ENCODE results near the gene FILIP1L. TPM values are rescaled to one million over a fixed set of nuclear protein-coding genes. Genes with fewer than 3 reads are reported as not detected.

FILIP1L gene
- total and polyA plus RNA-seq, 12 donors: 5.3 to 33.2 (median 17.4) TPM

- Histone ChIP-seq H3K4me1 (replicated peaks in 1 of 2) (no peaks in the 10 kb centered on the region), H3K4me3 (no peak overlapping the region), H3K36me3 (replicated peaks in 1 of 2) (no peaks in the 10 kb centered on the region), H3K9me3 (replicated peaks in 1 of 3) (no peaks in the 10 kb centered on the region), H3K27ac (no peak overlapping the region), H3K27me3 (no peaks in the 10 kb centered on the region)
- no peak for TF ChIP-seq POLR2A (IDR thresholded peaks at IDR 0.05)
- no peak for DNase-seq
- WGBS, 4 donors: 96 to 100% (median 100%) methylated on average over 1 of the region's 1 CpG
- intact Hi-C loops (cut with DNase I): no loop called here
These were observed 26.7 kb upstream of the FILIP1L start for GRCh38 chr3:100140976-100141375.

GRCh38 chr3:100136921-100137320, 22.6 kb upstream of the FILIP1L start:
- TF ChIP-seq CTCF (IDR thresholded peaks at IDR 0.05) (no peak), POLR2A (IDR thresholded peaks at IDR 0.05) (no peak)
- 63 to 75% (median 74%) methylated on average over 1 of the region's 1 CpG for WGBS, 4 donors

GRCh38 chr3:100131241-100131640, 16.9 kb upstream of the FILIP1L start:
- Histone ChIP-seq H3K4me1 (replicated peaks in 1 of 2) (no peaks in the 10 kb centered on the region), H3K36me3 (replicated peaks in 1 of 2) (no peaks in the 10 kb centered on the region), H3K9me3 (replicated peaks in 1 of 3) (no peaks in the 10 kb centered on the region), H3K27me3 (no peaks in the 10 kb centered on the region), H3K27ac (no peak overlapping the region), H3K4me3 (no peak overlapping the region)
- intact Hi-C loops (cut with DNase I): no loop called here
- no peak for TF ChIP-seq CTCF (IDR thresholded peaks at IDR 0.05)
- no peak for TF ChIP-seq POLR2A (IDR thresholded peaks at IDR 0.05)
- WGBS, 4 donors: 85 to 94% (median 87%) methylated on average over 6 of the region's 6 CpGs
- DNase-seq: no peak

More at GRCh38 chr3:100136921-100137320, 22.6 kb upstream of the FILIP1L start:
- no peaks in the 10 kb centered on the region for H3K27me3 ChIP-seq
- no peaks in the 10 kb centered on the region for H3K9me3 ChIP-seq (replicated peaks in 1 of 3)
- no peaks in the 10 kb centered on the region for H3K36me3 ChIP-seq (replicated peaks in 1 of 2)
- peak overlapping the region in 1 of 5 donors; percentile 24 for H3K27ac ChIP-seq
- intact Hi-C loops (cut with DNase I): no loop called here
- DNase-seq: no peak
- H3K4me3 ChIP-seq: no peak overlapping the region
- no peaks in the 10 kb centered on the region for H3K4me1 ChIP-seq (replicated peaks in 1 of 2)

- peaks cover 0 to 8% of the 10 kb centered on the region in 2 donors for H3K4me1 ChIP-seq (replicated peaks in 1 of 2)
- no peak for DNase-seq
- intact Hi-C loops (cut with DNase I): no loop called here
- TF ChIP-seq POLR2A (IDR thresholded peaks at IDR 0.05) (no peak), CTCF (IDR thresholded peaks at IDR 0.05) (no peak)
- H3K27me3 ChIP-seq: no peaks in the 10 kb centered on the region
- no peak overlapping the region for H3K4me3 ChIP-seq
- H3K36me3 ChIP-seq (replicated peaks in 1 of 2): no peaks in the 10 kb centered on the region
- H3K27ac ChIP-seq: no peak overlapping the region
- no peaks in the 10 kb centered on the region for H3K9me3 ChIP-seq (replicated peaks in 1 of 3)
- WGBS, 4 donors: 55 to 65% (median 59%) methylated on average over 1 of the region's 1 CpG
These were observed 15.6 kb upstream of the FILIP1L start for GRCh38 chr3:100129941-100130340.

GRCh38 chr3:100128565-100128964, 14.3 kb upstream of the FILIP1L start:
- WGBS, 4 donors: 91 to 96% (median 93%) methylated on average over 5 of the region's 5 CpGs
- Histone ChIP-seq H3K4me3 (no peak overlapping the region), H3K9me3 (replicated peaks in 1 of 3) (no peaks in the 10 kb centered on the region), H3K4me1 (replicated peaks in 1 of 2) (peaks cover 10 to 22% of the 10 kb centered on the region in 2 donors), H3K27ac (no peak overlapping the region), H3K36me3 (replicated peaks in 1 of 2) (no peaks in the 10 kb centered on the region), H3K27me3 (no peaks in the 10 kb centered on the region)
- DNase-seq: no peak
- intact Hi-C loops (cut with DNase I): no loop called here
- TF ChIP-seq CTCF (IDR thresholded peaks at IDR 0.05): no peak
- no peak for TF ChIP-seq POLR2A (IDR thresholded peaks at IDR 0.05)

Measured in adrenal gland (tissue), 12 donors.